GM12801 (cell line): ENCODE measurements around the gene MAN2A1.

Experiments used
- CTCF ChIP-seq: IDR thresholded peaks from one replicate; pipeline ENCODE4 v1.5.1; 2011; ENCODE audit warnings: control low read depth; ENCODE audit not compliant: insufficient read length; ENCODE audit errors: extremely low read depth

Gene MAN2A1

GRCh38 chr5:109668237-109668636 is 21.5 kb upstream of the MAN2A1 start:
- no peak for TF ChIP-seq CTCF

GRCh38 chr5:109668668-109669422 is 20.9 kb upstream of the MAN2A1 start:
- TF ChIP-seq CTCF, result no peak

- no peak for TF ChIP-seq CTCF
Observed at GRCh38 chr5:109669991-109670706, 19.6 kb upstream of the MAN2A1 start.

- TF ChIP-seq CTCF, result no peak
Observed at GRCh38 chr5:109671136-109671535, 18.6 kb upstream of the MAN2A1 start.

- no peak for TF ChIP-seq CTCF
Observed at GRCh38 chr5:109674596-109674995, 15.1 kb upstream of the MAN2A1 start.

GRCh38 chr5:109676920-109677319 is 12.8 kb upstream of the MAN2A1 start:
- no peak for TF ChIP-seq CTCF

- no peak for TF ChIP-seq CTCF
Observed at GRCh38 chr5:109678447-109678846, 11.3 kb upstream of the MAN2A1 start.
